ENCODE results near the gene CLMN.
"Not testable (repeated sequence)": the region's sequence is repeated elsewhere in the genome, so short reads cannot be mapped to it uniquely, and the experiment has no call there.

CLMN gene

DNA sequence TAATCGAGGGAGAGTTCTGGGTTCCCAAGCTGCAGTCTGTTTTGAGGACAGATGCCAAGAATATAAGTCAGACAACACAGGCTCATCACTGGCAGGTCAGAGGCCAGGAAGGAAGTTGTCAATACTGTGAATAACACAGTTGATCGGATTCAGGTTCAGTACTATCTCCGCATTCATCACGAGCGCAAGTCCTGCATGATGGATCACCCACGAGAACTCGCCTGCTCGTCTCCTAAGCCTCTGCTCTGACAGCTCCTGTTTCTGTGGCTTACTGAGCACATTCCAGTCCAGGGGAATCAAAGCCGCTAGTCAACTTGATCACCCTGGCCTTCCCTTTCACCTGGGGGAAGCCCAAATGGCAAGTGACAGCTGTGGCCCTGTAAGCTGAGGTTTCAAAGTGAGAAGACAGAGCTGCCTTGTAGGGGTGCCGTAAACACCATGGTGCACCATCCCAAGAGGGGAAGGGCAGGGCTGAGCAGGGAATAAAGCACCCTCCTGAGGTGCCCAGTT lies 102.3 kb downstream of the CLMN start:
- no peak for DNase-seq (ENCODE audit: low spot score)

DNA sequence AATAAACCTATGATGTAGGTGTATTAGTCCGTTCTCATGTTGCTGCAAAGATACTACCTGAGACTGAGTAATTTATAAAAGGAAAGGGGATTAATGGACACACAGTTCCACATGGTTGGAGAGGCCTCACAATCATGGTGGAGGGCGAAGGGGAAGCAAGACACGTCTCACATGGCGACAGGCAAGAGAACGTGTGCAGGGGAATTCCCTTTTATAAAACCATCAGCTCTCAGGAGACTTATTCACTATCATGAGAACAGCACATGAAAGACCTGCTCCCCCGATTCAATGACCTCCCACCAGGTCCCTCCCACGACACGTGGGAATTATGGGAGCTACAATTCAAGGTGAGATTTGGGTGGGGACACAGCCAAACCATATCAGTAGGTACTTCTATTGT lies 103.7 kb downstream of the CLMN start:
- no peak for DNase-seq (ENCODE audit: low spot score)

DNA sequence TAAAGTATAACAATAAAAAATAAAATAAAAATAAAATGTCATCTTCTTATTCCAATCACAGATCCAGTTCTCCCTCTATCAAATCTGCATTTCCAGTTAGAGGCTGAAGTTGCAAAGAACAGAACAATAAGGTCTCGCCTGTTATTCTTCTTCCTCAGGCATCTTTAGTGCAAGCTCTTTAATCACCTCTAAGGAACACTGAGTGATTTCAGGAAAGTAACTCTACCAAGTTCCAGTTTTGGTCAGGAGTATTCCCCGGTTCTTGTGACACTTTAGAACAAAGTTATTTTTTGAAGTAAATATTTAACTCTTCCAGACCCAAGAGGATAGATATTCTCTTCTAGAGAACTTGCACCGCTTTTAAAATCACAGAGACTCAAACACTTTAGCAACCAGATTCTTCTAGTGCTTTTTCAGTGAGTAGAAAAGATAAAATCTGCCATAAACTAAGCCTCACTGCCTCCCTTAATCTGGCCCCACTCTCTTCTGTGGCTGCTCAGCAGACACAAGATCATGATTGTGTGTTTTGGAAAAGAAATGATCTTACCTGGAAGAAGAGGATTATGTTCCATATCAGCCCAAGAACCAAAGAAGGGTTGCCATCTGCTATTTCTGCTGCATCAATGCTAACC lies 104.5 kb downstream of the CLMN start:
- DNase-seq (ENCODE audit: low spot score), result no peak

DNA sequence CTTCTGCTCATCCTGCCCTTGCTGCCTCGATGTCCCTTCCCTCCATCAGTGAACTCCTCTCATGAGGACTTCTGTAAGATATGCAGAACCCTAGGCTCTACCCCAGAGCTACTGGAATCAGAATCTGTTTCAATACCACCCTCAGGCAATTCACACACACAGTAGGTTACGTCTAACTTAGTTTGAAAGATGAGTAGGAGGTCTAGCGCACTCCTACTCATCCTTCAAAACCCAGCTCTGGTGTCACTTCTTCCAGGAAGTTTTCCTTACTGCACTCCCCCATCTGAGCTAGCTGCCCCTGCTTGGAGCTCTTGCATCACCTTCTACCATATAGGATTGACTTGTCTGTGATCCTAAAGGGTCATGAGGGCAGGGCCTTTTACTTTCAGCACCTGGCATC lies 105.9 kb downstream of the CLMN start:
- DNase-seq (ENCODE audit: low spot score), result no peak

DNA sequence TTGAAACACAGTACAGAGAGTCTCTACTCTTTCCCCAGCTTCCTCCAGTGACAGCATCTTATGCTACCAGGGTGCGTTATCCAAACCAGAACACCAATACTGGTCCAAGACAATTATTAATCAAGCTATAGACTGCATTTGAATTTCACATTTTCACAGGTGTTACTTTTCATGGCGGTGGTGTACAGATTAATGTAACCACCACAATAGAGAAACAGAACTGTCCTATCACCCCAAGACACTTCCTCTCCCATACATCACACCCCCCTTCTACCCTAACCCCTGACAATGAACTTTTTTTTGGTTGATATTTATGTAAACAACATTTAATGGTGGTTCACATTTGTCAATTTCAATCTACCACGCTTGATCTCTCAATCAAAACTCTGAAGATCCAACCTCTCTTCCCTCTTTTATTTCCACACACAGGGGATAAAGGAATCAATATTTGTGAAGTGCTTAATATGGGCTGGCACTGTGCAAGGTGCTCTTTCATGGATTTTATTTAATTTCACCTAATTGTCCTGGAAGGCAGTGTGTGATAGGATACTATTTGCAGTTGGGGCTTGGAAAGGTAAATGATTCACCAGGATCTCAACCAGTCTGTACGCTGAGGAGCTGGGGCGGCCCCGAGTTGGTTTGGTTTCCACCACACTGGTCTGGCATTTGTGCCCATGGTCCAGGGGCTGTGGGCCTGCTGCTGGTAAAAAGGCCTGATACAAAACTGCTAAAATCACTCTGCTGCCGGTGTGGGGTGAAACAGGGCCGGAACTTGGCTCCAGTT lies 107.8 kb downstream of the CLMN start:
- DNase-seq (ENCODE audit: low spot score), result no peak

DNA sequence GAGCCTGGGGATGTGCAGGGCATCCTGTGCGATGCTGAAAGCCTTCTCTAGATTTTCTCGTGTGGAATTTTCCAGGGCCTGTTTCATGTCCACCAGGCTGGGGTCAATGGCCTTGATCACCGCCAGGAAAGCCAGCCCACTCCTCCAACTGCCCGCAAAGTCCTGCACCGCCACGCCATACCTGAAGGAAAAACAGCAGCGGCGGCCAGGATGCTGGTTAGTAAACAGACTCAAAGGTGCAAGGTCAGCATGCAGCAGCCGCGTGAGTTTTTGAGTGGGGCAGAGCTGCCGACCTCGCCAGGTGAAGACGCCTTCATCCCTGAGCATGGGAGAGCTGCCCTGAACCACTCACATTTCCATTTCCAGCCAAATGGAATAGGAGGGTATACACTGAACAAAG lies 109.0 kb downstream of the CLMN start:
- DNase-seq (ENCODE audit: low spot score), result no peak

DNA sequence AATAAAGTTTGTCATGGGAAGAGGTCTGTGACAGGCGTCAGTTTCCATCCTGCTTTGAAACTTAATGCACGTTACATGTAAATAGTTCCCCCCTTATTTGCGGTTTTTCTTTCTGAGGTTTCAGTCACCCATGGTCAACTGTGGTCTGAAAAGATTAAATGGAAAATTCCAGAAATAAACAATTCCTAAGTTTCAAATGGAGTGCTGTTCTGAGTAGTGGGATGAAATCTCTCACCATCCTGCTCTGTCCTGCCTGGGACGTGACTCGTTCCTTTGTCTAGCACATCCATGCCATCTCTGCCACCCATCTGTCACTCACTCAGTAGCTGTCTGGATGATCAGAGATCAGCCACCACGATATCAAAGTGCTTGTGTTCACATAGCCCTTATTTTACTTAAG lies 111.1 kb downstream of the CLMN start:
- no peak for DNase-seq (ENCODE audit: low spot score)

DNA sequence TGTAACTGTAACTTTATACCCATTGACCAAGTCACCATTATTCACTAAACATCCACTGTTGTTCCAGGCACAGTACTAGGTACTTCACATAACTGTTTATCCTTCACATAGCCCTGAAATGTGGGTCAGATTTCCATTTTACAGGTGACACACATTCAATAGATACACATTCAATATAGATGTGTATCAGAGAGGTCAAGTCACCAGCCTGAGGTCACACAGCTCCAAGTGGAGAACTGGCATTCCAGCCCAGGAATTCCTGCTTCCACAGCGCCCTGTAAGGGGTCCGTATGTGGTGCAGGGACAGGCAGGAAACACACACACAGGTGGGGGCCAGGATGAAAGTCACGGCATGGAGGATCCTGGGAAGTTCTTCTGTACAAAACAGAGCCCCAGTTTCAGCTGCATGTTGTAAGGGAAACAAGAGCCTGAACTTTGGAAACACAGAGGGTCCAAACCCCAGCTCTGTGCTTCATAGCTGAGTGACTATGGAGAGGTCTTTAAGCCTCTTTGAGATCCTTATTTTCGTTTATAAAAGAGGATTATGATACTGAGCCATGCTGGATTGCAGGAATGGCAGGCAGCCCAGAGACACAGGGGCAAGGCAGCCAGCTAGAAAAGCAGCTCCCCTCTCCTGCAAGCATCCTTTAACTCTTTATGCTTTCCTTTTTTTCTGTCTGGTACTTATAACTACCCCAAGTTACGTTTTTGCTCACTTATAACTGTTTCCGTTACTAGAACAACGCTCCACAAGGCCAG lies 112.1 kb downstream of the CLMN start:
- no peak for DNase-seq (ENCODE audit: low spot score)

DNA sequence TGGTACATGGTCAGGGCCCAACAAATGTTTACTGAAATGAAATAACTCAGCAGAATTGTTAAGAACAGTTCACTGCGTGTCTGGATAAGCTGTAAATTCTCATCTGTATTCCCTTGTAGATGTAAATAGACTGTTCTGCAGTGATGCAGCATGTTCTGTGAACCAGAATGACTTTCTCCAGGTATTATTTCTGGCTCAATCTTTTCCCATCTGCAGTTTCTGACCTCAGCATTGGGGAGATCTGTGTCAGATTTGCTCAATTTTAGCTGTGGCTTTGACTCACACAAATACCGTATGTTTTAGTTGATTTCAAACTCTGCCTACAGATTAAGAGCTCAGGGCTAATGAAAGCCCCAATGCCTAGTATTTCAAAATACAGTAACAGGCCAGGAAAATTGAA lies 113.2 kb downstream of the CLMN start:
- DNase-seq (ENCODE audit: low spot score), result no peak

DNA sequence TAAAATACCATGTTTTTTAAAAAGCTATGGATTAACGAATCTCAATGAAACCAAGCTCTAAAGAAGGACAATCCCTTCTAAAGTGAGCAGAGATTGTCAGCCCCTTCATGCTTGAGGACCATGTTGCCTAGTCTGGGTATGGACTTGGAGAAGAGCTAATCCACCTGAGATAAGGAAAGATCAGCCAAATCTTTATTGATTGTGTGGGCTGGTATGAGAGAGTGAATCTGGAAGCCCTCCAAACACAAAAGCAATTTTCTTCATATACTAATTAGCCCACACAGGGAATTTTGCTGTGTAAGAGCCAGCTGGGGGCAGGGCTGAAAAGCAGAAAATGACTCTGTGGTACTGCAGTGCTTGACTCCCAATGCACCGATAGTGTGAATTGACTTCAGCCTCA lies 115.0 kb downstream of the CLMN start:
- no peak for DNase-seq (ENCODE audit: low spot score)

DNA sequence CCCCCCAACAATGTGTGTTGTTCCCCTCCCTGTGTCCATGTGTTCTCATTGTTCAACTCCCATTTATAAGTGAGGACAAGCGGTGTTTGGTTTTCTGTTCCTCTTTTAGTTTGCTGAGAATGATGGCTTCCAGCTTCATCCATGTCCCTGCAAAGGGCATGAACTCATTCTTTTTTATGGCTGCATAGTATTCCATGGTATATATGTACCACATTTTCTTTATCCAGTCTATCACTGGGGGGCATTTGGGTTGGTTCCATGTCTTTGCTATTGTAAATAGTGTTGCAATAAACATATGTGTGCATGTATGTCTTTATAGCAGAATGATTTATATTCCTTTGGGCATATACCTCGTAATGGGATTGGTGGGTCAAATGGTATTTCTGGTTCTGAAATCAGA lies 118.0 kb downstream of the CLMN start:
- DNase-seq (ENCODE audit: low spot score), result not testable (repeated sequence)

DNA sequence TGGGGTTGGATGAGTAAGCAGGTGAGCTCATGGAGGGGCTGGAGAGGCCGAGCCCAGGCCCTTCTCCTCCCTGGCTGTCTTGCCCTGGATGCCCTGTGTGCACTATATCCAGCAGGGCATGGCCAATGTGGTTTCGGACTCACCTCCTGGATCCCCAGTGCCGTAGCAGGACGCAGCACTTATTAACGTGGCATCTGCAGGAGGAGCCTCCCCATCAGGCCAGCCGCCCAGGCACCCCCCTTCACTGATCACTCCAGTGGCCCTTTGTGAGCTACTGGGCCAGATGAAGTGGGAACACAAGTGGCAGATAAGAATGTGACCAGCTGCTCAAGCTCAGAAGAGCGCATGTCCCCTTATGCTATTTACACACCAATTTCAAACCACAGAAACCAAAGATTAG lies 119.3 kb downstream of the CLMN start:
- no peak for DNase-seq (ENCODE audit: low spot score)

DNA sequence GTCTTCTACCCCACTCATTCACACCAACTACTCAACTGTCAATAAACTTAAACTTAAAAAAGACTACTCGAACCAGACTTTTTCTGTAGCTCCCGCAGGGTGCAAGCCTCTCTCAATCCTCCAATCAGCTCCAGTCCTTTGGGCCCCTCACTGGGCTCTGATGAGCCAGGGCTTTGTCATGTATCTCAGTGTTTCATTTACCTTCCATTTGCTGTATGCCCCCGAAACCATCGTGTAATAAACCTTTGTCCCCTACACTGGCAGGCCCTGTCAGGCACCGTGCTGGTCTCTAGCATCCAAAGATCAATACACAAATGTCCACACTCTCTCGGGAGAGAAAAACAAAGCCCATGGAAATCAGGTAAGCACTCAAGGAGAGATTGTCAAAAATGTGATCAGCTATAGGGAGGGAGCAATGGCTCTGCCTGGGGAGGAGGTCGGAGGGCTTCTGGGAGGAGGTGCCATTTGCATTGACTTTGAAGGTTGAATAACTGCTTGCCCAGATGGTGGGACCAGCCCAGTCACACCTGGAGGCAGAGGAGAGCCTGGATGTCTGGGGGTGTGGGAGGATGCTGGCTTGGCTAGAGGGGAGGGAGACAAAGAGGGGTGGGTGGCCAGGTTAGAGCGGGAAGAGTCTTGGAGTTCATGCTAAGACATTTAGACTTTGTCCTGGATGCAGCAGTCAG lies 120.3 kb downstream of the CLMN start:
- DNase-seq (ENCODE audit: low spot score), result no peak

DNA sequence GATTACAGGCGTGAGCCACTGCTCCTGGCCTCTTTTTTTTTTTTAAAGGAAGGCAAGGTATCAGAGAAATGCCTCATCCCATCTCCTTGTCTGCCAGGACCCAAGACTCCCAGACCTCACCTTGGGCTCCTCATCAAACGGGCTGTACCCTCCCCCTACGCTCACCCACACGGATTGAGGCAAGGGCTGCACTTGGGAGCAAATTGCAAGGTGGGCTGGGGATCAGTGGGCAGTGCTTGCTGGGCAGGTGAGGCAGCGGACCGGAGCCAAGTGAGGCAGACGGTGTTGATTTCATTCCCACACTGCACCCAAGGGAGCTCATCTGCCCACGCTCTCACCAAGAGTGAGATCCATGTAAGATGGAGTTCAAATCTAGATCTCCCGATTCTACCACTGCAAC lies 121.4 kb downstream of the CLMN start:
- no peak for DNase-seq (ENCODE audit: low spot score)

DNA sequence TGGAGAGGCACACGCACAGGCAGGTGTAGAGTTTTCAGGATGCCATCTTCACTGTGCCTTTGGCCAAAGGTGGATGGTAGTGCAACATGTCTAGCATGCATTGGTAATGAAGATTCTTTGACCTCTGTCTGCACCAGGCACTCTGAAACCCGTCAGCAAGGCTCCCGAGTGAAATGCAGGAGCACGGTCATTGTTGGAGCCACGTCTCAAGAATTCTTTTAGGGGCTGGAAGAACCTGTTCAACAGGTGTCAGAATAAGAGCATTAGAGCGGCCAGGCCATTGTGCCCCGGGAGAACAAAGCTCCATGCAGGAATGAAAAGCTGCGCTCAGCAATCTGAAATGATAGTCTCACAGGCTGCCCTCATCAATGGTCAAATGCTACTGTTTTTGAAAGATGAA lies 122.2 kb downstream of the CLMN start:
- no peak for DNase-seq (ENCODE audit: low spot score)

DNA sequence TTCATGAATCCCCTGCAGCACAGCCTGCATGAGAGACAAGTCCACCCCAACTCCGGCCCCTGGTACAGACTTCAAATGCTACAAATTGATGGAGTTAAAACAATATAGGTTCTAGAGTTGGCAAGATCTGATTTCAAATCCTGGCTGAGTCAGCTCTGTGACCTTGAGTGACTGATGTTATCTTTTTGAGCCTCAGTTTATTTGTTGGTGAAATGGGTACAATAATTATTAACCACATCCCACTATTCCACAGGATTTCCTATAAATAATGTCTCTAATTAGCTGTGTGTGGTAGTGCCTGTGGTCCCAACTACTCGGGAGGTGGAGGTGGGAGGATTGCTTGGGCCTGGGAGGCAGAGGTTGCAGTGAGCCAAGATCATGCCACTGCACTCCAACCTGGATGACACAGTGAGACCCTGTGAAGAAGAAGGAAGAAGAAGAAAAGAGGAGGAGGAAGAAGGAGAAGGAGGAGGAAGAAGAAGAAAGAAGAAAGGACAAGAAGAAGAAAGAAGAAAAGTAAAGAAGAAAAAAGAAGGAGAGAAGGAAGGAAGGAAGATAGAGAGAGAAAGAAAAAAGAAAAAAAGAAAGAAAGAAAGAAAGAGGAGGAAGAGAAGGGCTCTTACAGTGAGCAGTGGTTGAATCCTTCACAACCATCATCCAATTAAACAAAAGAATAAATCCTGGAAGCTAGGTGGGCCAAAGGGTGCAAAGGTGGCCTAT lies 122.7 kb downstream of the CLMN start:
- DNase-seq (ENCODE audit: low spot score), result no peak

DNA sequence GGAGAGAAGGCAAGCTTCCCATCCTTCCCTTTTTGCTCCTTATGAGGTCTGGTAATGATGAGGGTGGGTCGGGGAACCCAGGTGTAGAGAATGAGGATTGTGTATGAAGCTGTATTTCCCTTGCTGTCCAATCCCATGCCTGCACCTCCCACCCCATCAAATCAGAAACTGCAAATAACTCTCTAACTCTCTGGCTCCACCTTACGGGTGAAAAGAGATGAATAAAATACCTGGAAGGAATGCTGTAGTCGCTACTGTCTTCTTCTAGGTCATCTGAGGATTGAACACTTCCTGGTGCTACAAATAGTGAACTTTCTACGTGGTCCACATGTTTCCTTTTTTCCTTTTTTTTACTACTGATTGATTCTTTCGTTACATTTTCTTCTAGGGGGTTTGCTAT lies 123.4 kb downstream of the CLMN start:
- DNase-seq (ENCODE audit: low spot score), result peak; percentile 30

DNA sequence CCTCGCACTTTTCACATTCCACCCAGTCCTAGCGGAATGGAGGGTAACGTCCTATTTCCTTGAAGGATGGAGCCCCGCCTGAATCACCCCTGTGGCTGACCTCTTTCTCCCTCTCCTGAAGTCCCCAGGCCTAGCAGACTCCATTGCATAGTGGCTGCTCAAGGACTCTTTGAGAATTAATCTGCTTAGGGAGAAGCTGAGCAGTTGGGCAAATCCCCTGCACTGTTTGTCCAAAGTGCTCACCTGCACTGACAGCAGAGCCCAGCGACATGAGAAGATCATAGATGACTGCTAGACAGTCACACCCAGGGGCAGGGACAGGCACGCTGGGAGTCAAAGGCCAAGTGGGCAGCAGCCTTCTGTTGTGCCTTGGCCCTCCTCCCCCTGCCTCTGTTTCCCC lies 124.7 kb downstream of the CLMN start:
- no peak for DNase-seq (ENCODE audit: low spot score)

DNA sequence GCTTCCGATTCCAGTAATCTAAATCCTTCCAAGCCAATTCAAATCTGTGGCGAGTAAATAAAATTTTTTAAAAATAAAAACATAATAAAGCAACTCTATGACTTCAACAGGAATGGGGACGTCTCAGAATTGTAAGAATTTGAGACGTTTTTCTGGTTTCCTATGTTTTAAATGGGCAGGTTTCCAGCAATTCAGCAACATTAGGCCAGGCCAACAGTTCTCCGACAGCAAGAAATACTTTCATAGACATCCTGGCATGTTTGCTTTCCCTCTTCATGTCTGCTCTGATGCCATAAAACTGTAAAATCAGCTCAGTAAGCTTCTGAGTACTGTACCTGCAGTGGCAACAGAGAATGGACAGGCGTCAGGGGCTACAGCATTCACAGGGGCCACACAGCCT lies 126.6 kb downstream of the CLMN start:
- DNase-seq (ENCODE audit: low spot score), result no peak

DNA sequence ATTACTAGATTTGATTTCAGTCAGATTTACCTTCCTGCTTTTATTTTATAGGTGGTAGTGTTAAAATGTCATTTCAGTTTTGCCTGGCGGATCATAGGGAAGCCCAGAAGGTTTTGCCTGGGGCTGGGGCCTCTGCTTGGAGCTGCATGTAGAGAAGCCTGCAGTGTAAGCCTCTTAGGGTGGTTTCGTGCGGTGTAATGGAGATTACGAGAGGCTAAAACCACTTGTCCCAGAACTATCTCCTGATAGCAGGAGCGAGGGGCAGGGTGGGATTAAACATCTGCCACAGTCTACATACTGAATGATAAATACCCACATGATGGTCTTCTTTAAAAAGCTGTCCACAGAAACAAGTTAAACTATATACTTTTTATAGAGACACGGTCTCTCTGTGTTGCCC lies 127.4 kb downstream of the CLMN start:
- no peak for DNase-seq (ENCODE audit: low spot score)

DNA sequence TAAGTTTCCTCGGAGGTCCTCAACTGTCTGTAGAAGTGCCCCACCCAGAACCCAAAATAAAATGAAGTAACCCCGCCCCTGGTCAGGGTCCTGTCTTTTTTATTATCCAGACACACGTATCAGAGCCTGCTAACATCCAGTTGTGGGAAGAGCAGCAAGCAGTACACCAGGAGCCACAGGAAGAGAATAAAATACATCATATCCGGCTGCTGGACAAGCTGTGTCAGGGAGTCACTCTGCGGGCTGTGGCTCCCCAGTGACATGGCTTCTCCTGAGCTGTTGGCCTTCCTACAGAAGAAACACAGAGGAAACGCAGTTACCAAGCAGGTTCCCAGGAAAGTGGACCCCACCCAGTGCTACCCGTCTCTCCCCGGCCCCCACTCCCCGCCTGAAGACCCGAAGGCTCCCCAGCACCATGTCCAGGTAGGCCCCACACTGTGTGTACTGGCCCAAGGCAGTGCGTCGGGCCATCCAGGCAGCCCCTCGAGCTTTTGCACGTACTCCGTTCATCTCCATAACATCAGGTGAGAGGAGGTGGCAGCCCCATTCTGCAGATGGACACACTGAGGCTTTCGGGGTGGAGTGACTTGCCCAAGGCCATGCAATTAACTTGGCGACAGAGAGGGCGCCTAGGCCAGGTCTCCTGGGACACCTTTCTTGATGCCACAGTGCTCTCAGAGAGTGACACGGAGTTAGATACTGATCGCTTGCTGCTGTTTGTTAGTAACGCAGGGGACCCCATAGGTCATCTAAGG lies 128.1 kb downstream of the CLMN start:
- DNase-seq (ENCODE audit: low spot score), result no peak

All from HuH-7 (cell line).